Skeletal muscle cell (primary cell): ENCODE measurements around the gene CXADR.

ENCODE experiments used
- DNase-seq: peaks from one replicate; pipeline ENCODE4 v3.0.0-alpha.2; 2010; ENCODE audit warnings: low read depth
- H3K4me3 ChIP-seq: 2 replicates; pipeline ENCODE4 v1.5.1; 2011; ENCODE audit warnings: low read depth, mild to moderate bottlenecking, control low read depth, low read length, moderate library complexity

CXADR gene

GRCh38 chr21:17538576-17538975 lies 25.7 kb downstream of the CXADR start:
- H3K4me3 ChIP-seq, result no peak overlapping the region
- DNase-seq, result no peak

- no peak for DNase-seq
- no peak overlapping the region for H3K4me3 ChIP-seq
These were observed 26.5 kb downstream of the CXADR start for GRCh38 chr21:17539323-17539722.

- no peak for DNase-seq
- H3K4me3 ChIP-seq, result no peak overlapping the region
These were observed 27.0 kb downstream of the CXADR start for GRCh38 chr21:17539743-17540341.

GRCh38 chr21:17540530-17540929 lies 27.7 kb downstream of the CXADR start:
- no peak overlapping the region for H3K4me3 ChIP-seq
- no peak for DNase-seq

- no peak overlapping the region for H3K4me3 ChIP-seq
- no peak for DNase-seq
These were observed 29.6 kb downstream of the CXADR start for GRCh38 chr21:17542371-17543011.

- H3K4me3 ChIP-seq, result no peak overlapping the region
- no peak for DNase-seq
These were observed 32.2 kb downstream of the CXADR start for GRCh38 chr21:17545007-17545406.

GRCh38 chr21:17548262-17548661 lies 35.4 kb downstream of the CXADR start:
- H3K4me3 ChIP-seq, result no peak overlapping the region
- no peak for DNase-seq

- H3K4me3 ChIP-seq, result no peak overlapping the region
- DNase-seq, result no peak
These were observed 37.9 kb downstream of the CXADR start for GRCh38 chr21:17550671-17551308.

- no peak overlapping the region for H3K4me3 ChIP-seq
- no peak for DNase-seq
These were observed 39.6 kb downstream of the CXADR start for GRCh38 chr21:17552410-17552809.

- no peak overlapping the region for H3K4me3 ChIP-seq
- DNase-seq, result no peak
These were observed 41.3 kb downstream of the CXADR start for GRCh38 chr21:17554120-17554519.

GRCh38 chr21:17554679-17555465 lies 42.0 kb downstream of the CXADR start:
- H3K4me3 ChIP-seq, result no peak overlapping the region
- DNase-seq, result no peak

GRCh38 chr21:17560377-17561025 lies 47.7 kb downstream of the CXADR start:
- no peak for DNase-seq
- H3K4me3 ChIP-seq, result no peak overlapping the region

- no peak overlapping the region for H3K4me3 ChIP-seq
- DNase-seq, result no peak
These were observed 57.9 kb downstream of the CXADR start for GRCh38 chr21:17570786-17571185.

GRCh38 chr21:17572431-17572830 lies 59.6 kb downstream of the CXADR start:
- DNase-seq, result no peak
- H3K4me3 ChIP-seq, result no peak overlapping the region

GRCh38 chr21:17575076-17575475 lies 62.2 kb downstream of the CXADR start:
- H3K4me3 ChIP-seq, result no peak overlapping the region
- no peak for DNase-seq

GRCh38 chr21:17576080-17576835 lies 63.4 kb downstream of the CXADR start:
- no peak overlapping the region for H3K4me3 ChIP-seq
- DNase-seq, result no peak

GRCh38 chr21:17577701-17578100 lies 64.9 kb downstream of the CXADR start:
- H3K4me3 ChIP-seq, result no peak overlapping the region
- no peak for DNase-seq

- no peak for DNase-seq
- no peak overlapping the region for H3K4me3 ChIP-seq
These were observed 65.3 kb downstream of the CXADR start for GRCh38 chr21:17578162-17578561.

- no peak for DNase-seq
- H3K4me3 ChIP-seq, result no peak overlapping the region
These were observed 66.0 kb downstream of the CXADR start for GRCh38 chr21:17578876-17579275.
